Vagina (tissue), 2 donors: ENCODE measurements around the gene TEKT3.

Source experiments
- POLR2AphosphoS5 ChIP-seq, 2 donors: sonication (generic); formaldehyde crosslinking; IDR thresholded peaks; one replicate each; pipeline ENCODE4 v1.9.0; 2017; ENCODE audit warnings: antibody characterized with exemption in 2 of 2, mild to moderate bottlenecking in 2 of 2, low read depth in 1 of 2; ENCODE audit not compliant: insufficient read depth in 1 of 2
- TF ChIP-seq, protein P1 (sequence below), 3 experiments: fragments of 450-650 bp in 2 of 3; fragments of 200-600 bp in 1 of 3; sonication (generic) in 1 of 3; IDR thresholded peaks; one replicate each; pipeline ENCODE4 v1.5.1; 2017 to 2019; ENCODE audit warnings: antibody characterized with exemption in 3 of 3, mild to moderate bottlenecking in 2 of 3, moderate library complexity in 2 of 3

DNA sequence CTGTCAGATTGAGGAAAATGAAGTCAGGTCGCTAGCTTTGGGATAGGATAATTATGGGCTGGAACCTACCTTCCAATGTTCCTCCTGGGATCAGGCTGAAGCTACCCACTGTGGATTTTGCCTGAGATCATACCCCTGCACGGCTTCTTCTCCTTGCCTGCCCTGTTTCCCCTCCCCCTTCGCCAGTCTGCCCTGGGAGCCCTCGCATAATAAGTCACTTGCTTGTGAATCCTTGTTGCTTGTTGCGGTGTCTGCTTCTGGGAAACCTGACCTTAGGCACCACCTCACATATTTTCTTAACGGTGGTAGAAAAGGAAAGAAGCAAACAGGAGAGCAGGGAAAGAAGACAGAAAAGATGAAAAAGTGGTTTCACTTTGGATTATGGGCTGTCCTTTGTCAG lies 63.0 kb downstream of the TEKT3 start:
- TF ChIP-seq, protein P1, sequence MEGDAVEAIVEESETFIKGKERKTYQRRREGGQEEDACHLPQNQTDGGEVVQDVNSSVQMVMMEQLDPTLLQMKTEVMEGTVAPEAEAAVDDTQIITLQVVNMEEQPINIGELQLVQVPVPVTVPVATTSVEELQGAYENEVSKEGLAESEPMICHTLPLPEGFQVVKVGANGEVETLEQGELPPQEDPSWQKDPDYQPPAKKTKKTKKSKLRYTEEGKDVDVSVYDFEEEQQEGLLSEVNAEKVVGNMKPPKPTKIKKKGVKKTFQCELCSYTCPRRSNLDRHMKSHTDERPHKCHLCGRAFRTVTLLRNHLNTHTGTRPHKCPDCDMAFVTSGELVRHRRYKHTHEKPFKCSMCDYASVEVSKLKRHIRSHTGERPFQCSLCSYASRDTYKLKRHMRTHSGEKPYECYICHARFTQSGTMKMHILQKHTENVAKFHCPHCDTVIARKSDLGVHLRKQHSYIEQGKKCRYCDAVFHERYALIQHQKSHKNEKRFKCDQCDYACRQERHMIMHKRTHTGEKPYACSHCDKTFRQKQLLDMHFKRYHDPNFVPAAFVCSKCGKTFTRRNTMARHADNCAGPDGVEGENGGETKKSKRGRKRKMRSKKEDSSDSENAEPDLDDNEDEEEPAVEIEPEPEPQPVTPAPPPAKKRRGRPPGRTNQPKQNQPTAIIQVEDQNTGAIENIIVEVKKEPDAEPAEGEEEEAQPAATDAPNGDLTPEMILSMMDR (IDR thresholded peaks at IDR 0.05): no peak
- TF ChIP-seq POLR2AphosphoS5 (IDR thresholded peaks at IDR 0.05; ENCODE audit: insufficient read depth in 1 of 2, low read depth in 1 of 2): no peak
